Measurements from ENCODE around the gene KPNA3.
"Not testable (repeated sequence)": the region's sequence is repeated elsewhere in the genome, so short reads cannot be mapped to it uniquely, and the experiment has no call there.

KPNA3 gene

DNA sequence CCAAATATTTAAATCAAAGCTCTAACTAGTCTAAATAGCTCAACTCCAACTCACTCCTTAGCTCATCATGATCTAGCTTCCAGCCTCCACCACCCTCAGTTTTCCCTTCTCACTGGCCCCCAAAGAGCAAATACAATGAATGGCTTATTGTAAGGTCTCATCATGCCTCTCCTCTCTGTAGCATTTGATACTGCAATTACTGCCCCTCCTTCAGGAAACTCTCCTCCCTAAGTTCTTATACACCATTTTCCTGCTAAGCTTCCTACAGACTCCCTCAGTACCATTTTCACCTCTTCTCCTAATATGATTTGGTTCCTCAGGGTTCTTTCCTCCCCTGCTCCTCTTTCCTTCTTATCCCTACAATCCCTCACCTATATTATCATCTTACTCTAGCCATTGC lies 12.8 kb downstream of the KPNA3 start:
- Histone ChIP-seq H3K27ac (ENCODE audit: low read depth, low read length) (no peak overlapping the region), H3K4me3 (ENCODE audit: low read depth, low read length) (no peak overlapping the region), H3K27me3 (ENCODE audit: control insufficient read depth, insufficient read depth, low read length) (no peaks in the 10 kb centered on the region), H3K4me1 (ENCODE audit: control insufficient read depth, insufficient read depth, low read length) (peaks cover 8% of the 10 kb centered on the region), H3K9me3 (ENCODE audit: control insufficient read depth, insufficient read depth, low read length) (no peaks in the 10 kb centered on the region), H3K36me3 (ENCODE audit: control insufficient read depth, insufficient read depth, low read length) (no peaks in the 10 kb centered on the region), H3K9ac (ENCODE audit: low read depth, low read length) (no peak overlapping the region)

DNA sequence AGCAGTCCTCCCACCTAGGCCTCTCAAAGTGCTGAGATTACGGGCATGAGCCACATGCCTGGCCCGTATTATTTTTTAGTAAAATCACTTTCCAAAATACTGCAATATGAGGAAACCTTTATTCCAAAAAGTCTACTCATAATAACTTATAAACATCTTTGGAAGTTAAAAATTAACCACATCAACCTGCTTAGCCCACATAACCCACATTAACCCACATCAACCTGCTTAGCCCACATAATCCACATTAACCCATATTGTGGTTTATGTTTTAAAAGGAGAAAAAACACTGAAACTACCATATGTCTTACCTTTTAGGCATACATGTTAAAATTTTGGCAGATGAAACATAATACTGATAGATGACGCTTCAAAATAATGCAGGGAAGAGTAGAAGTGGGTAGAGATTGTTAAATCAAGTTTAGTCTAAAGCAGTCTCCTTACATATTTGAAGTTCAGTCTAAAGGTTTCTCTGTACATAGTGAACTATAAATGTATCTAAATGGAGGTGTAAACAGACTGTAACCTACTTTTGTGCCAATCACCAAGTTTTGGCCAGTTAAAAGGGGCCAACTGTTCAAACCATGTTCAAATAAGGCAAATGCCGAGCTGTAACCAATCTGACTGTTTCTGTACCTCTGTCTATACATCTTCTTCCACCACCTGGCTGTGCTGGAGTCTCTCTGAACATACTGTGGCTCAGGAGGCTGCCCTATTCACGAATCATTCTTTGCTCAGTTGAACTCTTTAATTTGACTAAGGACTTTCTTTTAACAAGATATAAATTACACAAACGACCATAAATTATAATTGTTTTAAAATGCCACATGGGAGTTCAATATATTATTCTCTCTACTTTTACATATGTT lies 14.5 kb downstream of the KPNA3 start:
- no peak overlapping the region for H3K9ac ChIP-seq (ENCODE audit: low read depth, low read length)
- no peaks in the 10 kb centered on the region for H3K27me3 ChIP-seq (ENCODE audit: control insufficient read depth, insufficient read depth, low read length)
- peaks cover 7% of the 10 kb centered on the region for H3K4me1 ChIP-seq (ENCODE audit: control insufficient read depth, insufficient read depth, low read length)
- H3K4me3 ChIP-seq (ENCODE audit: low read depth, low read length), result no peak overlapping the region
- no peaks in the 10 kb centered on the region for H3K9me3 ChIP-seq (ENCODE audit: control insufficient read depth, insufficient read depth, low read length)
- H3K36me3 ChIP-seq (ENCODE audit: control insufficient read depth, insufficient read depth, low read length), result no peaks in the 10 kb centered on the region
- no peak overlapping the region for H3K27ac ChIP-seq (ENCODE audit: low read depth, low read length)

DNA sequence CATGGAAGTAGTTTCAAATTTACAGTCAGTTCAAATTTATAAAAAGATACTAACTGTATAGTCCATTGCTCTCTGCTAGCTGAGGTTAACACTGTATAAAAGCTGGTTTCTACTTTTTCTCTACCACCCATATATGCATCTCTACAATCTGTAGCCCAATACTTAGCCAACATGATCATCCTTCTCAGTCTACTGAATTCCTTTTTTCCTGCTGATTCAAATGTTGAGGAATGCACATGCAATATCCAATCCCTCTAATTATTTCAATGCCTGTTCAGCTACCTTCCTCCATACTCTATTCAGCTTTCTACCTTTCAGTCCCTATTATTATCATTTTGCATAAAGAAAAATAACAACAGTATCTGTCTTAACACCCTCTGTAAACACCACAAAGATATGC lies 15.6 kb downstream of the KPNA3 start:
- Histone ChIP-seq H3K9me3 (ENCODE audit: control insufficient read depth, insufficient read depth, low read length) (no peaks in the 10 kb centered on the region), H3K4me3 (ENCODE audit: low read depth, low read length) (no peak overlapping the region), H3K9ac (ENCODE audit: low read depth, low read length) (no peak overlapping the region), H3K27ac (ENCODE audit: low read depth, low read length) (no peak overlapping the region), H3K27me3 (ENCODE audit: control insufficient read depth, insufficient read depth, low read length) (no peaks in the 10 kb centered on the region), H3K36me3 (ENCODE audit: control insufficient read depth, insufficient read depth, low read length) (no peaks in the 10 kb centered on the region), H3K4me1 (ENCODE audit: control insufficient read depth, insufficient read depth, low read length) (peaks cover 5% of the 10 kb centered on the region)

DNA sequence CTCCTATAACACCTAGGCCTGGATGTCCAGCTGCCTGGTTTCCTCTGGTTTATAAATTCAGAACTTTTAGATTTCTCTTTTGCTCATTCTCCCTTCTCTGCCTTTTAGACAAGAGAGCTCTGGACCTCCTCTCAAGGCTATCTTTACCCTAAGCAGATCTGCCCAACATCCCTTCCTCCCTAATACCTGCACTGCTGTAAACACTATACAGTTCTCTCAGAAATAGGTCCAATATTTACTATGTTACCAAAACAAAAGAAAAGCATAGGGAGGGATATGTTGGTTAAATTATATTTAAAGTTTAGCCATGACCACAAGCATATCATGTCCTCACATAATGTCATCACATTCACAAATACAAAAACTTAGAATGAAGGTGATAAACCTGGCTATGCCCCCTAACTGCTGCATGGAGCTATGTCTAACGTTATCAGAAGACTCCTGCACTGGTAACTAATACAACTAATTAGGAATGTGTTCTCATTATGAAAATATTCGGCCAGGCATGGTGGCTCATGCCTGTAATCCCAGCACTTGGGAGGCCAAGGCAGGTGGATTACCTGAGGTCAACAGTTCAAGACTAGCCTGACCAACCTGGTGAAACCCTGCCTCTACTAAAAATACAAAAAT lies 18.0 kb downstream of the KPNA3 start:
- Histone ChIP-seq H3K9me3 (ENCODE audit: control insufficient read depth, insufficient read depth, low read length) (no peaks in the 10 kb centered on the region), H3K27ac (ENCODE audit: low read depth, low read length) (no peak overlapping the region), H3K9ac (ENCODE audit: low read depth, low read length) (no peak overlapping the region), H3K4me3 (ENCODE audit: low read depth, low read length) (no peak overlapping the region), H3K27me3 (ENCODE audit: control insufficient read depth, insufficient read depth, low read length) (no peaks in the 10 kb centered on the region), H3K36me3 (ENCODE audit: control insufficient read depth, insufficient read depth, low read length) (no peaks in the 10 kb centered on the region), H3K4me1 (ENCODE audit: control insufficient read depth, insufficient read depth, low read length) (peaks cover 5% of the 10 kb centered on the region)

DNA sequence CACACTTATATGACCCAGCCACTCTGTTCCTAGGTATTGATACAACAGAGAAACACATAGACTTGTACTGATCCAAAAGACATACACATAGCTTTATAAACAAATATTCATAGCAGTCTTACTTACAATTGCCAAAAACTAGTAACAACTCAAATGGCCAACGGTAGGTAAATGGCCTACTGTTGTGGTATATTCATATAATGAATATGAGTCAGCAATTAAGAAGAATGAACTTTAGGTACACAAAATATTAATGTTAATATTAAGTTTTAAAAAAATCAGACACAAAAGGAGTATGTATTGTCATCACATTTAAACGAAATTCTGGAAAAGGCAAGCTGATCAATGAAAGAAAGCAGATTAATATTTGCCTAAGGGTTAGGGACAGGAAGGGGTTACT lies 19.7 kb downstream of the KPNA3 start:
- Histone ChIP-seq H3K27me3 (ENCODE audit: control insufficient read depth, insufficient read depth, low read length) (no peaks in the 10 kb centered on the region), H3K4me3 (ENCODE audit: low read depth, low read length) (no peak overlapping the region), H3K4me1 (ENCODE audit: control insufficient read depth, insufficient read depth, low read length) (peaks cover 5% of the 10 kb centered on the region), H3K9me3 (ENCODE audit: control insufficient read depth, insufficient read depth, low read length) (no peaks in the 10 kb centered on the region), H3K9ac (ENCODE audit: low read depth, low read length) (no peak overlapping the region), H3K27ac (ENCODE audit: low read depth, low read length) (no peak overlapping the region), H3K36me3 (ENCODE audit: control insufficient read depth, insufficient read depth, low read length) (no peaks in the 10 kb centered on the region)

DNA sequence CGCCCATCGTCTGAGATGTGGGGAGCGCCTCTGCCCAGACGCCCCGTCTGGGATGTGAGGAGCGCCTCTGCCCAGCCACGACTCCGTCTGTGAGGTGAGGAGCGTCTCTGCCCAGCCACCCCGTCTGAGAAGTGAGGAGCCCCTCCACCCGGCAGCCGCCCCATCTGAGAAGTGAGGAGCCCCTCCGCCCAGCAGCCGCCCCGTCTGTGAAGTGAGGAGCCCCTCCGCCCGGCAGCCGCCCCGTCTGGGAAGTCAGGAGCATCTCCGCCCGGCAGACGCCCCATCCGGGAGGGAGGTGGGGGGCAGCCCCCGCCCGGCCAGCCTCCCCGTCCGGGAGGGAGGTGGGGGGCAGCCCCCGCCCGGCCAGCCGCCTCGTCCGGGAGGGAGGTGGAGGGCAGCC lies 30.7 kb downstream of the KPNA3 start:
- H3K9me3 ChIP-seq (ENCODE audit: control insufficient read depth, insufficient read depth, low read length), result peaks cover 21% of the 10 kb centered on the region
- H3K36me3 ChIP-seq (ENCODE audit: control insufficient read depth, insufficient read depth, low read length); H3K4me3 ChIP-seq (ENCODE audit: low read depth, low read length); H3K27me3 ChIP-seq (ENCODE audit: control insufficient read depth, insufficient read depth, low read length); H3K27ac ChIP-seq (ENCODE audit: low read depth, low read length); H3K9ac ChIP-seq (ENCODE audit: low read depth, low read length); H3K4me1 ChIP-seq (ENCODE audit: control insufficient read depth, insufficient read depth, low read length): not testable (repeated sequence)

DNA sequence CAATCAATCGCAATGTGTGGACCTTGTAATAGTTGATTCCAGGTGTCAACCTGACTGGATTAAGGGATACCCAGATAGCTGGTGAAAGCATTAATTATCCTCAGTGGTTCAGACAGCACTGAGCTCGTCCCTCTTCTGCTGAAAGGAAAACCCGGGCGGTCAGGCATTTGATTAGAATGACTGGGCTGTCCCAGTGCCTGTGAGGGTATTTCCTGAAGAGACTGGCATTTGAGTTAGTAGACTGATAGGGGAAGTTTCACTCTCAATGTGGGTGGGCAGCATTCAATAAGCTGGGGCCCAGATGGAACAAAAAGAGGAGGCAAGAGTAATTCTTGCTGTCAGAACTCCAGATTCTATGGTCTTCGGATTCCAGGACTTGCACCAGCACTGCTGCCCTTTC lies 31.9 kb downstream of the KPNA3 start:
- H3K9me3 ChIP-seq (ENCODE audit: control insufficient read depth, insufficient read depth, low read length), result peaks cover 21% of the 10 kb centered on the region

DNA sequence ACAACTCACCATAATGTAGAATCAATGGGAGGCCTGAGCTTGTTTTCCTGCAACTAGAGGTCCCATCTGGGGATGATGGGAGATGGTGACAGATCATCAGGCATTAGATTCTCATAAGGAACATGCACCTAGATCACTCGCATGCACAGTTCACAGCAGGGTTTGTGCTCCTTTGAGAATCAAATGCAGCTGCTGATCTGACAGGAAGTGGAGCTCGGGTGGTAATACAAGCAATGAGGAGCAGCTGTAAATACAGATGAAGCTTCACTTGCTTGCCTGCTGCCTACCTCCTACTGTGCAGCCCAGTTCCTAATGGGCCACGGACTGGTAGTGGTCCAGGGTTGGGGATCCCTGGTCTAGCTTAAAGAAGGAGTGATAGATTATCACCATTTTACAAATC lies 33.0 kb downstream of the KPNA3 start:
- Histone ChIP-seq H3K9me3 (ENCODE audit: control insufficient read depth, insufficient read depth, low read length) (peaks cover 21% of the 10 kb centered on the region), H3K4me1 (ENCODE audit: control insufficient read depth, insufficient read depth, low read length) (no peaks in the 10 kb centered on the region), H3K4me3 (ENCODE audit: low read depth, low read length) (no peak overlapping the region), H3K27ac (ENCODE audit: low read depth, low read length) (no peak overlapping the region), H3K27me3 (ENCODE audit: control insufficient read depth, insufficient read depth, low read length) (no peaks in the 10 kb centered on the region), H3K9ac (ENCODE audit: low read depth, low read length) (no peak overlapping the region), H3K36me3 (ENCODE audit: control insufficient read depth, insufficient read depth, low read length) (0 out of 2 replicates have a peak, but pooled peaks cover 9% of the 10 kb centered on the region)

More for the DNA sequence above, 31.9 kb downstream of the KPNA3 start:
- no peak overlapping the region for H3K9ac ChIP-seq (ENCODE audit: low read depth, low read length)
- no peak overlapping the region for H3K27ac ChIP-seq (ENCODE audit: low read depth, low read length)
- H3K27me3 ChIP-seq (ENCODE audit: control insufficient read depth, insufficient read depth, low read length), result no peaks in the 10 kb centered on the region
- H3K4me3 ChIP-seq (ENCODE audit: low read depth, low read length), result no peak overlapping the region
- H3K4me1 ChIP-seq (ENCODE audit: control insufficient read depth, insufficient read depth, low read length), result no peaks in the 10 kb centered on the region
- H3K36me3 ChIP-seq (ENCODE audit: control insufficient read depth, insufficient read depth, low read length), result 0 out of 2 replicates have a peak, but pooled peaks cover 9% of the 10 kb centered on the region

DNA sequence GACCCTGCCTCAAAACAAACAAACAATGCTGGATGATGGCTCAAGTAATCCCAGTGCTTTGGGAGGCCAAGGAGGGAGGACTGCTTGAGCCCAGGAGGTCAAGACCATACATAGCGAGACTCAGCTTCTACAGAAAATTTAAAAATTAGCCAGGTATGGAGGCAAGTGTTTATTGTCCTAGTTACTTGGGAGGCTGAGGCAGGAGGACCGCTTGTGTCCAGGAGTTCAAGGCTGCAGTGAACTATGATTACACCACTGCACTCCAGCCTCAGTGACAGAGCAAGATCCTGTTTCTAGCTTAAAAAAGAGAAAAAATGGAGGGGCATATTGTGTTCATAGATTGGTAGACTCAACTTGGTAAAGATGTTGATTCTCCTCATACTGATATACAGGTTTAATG lies 36.2 kb downstream of the KPNA3 start:
- H3K4me3 ChIP-seq (ENCODE audit: low read depth, low read length), result no peak overlapping the region
- H3K4me1 ChIP-seq (ENCODE audit: control insufficient read depth, insufficient read depth, low read length), result peaks cover 3% of the 10 kb centered on the region; the same call in 1 of the 2 replicates
- H3K36me3 ChIP-seq (ENCODE audit: control insufficient read depth, insufficient read depth, low read length), result 0 out of 2 replicates have a peak, but pooled peaks cover 9% of the 10 kb centered on the region
- H3K9ac ChIP-seq (ENCODE audit: low read depth, low read length), result no peak overlapping the region
- no peak overlapping the region for H3K27ac ChIP-seq (ENCODE audit: low read depth, low read length)
- no peaks in the 10 kb centered on the region for H3K27me3 ChIP-seq (ENCODE audit: control insufficient read depth, insufficient read depth, low read length)
- H3K9me3 ChIP-seq (ENCODE audit: control insufficient read depth, insufficient read depth, low read length), result peaks cover 21% of the 10 kb centered on the region

DNA sequence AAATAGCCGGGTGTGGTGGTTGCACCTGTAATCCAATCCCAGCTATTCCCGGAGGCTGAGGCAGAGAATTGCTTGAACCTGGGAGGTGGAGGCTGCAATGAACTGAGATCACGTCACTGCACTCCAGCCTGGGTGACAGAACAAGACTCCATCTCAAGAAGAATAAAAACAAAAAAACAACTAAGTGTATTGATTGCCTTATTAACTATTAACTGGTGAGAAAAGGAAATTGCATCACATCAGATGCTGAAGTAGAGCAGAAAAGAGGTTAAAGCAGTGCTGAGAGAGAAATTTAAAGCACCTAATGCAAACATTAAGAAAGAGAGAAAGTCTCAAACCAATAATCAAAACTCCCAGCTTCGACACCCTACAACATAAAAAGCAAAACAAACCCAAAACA lies 38.3 kb downstream of the KPNA3 start:
- no peaks in the 10 kb centered on the region for H3K27me3 ChIP-seq (ENCODE audit: control insufficient read depth, insufficient read depth, low read length)
- H3K36me3 ChIP-seq (ENCODE audit: control insufficient read depth, insufficient read depth, low read length), result no peaks in the 10 kb centered on the region
- peaks cover 3% of the 10 kb centered on the region; the same call in 1 of the 2 replicates for H3K4me1 ChIP-seq (ENCODE audit: control insufficient read depth, insufficient read depth, low read length)
- no peak overlapping the region for H3K4me3 ChIP-seq (ENCODE audit: low read depth, low read length)
- H3K27ac ChIP-seq (ENCODE audit: low read depth, low read length), result no peak overlapping the region
- no peak overlapping the region for H3K9ac ChIP-seq (ENCODE audit: low read depth, low read length)
- H3K9me3 ChIP-seq (ENCODE audit: control insufficient read depth, insufficient read depth, low read length), result peaks cover 3% of the 10 kb centered on the region; the same call in 1 of the 2 replicates

DNA sequence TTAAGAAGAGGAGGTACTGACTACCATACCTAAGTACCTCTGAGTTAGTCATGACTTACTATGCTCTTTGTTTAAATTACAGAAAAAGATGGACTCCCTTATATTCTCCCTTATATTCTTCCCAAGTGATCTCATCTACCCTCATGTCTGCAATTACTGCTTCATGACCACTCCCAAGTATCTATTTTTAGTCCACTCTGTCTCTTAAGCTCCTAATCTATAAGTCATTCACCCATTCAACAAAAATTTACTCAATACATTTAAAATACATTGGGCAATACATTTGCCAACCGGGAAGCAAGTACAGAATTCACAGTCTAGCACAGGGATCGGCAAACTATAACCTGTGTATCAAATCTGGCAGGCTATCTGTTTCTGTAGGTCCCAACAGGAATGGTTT lies 42.6 kb downstream of the KPNA3 start:
- H3K9me3 ChIP-seq (ENCODE audit: control insufficient read depth, insufficient read depth, low read length), result no peaks in the 10 kb centered on the region
- peaks cover 3% of the 10 kb centered on the region; the same call in 1 of the 2 replicates for H3K4me1 ChIP-seq (ENCODE audit: control insufficient read depth, insufficient read depth, low read length)
- H3K36me3 ChIP-seq (ENCODE audit: control insufficient read depth, insufficient read depth, low read length), result peaks cover 16% of the 10 kb centered on the region
- H3K27me3 ChIP-seq (ENCODE audit: control insufficient read depth, insufficient read depth, low read length), result no peaks in the 10 kb centered on the region
- no peak overlapping the region for H3K9ac ChIP-seq (ENCODE audit: low read depth, low read length)
- H3K4me3 ChIP-seq (ENCODE audit: low read depth, low read length), result no peak overlapping the region
- H3K27ac ChIP-seq (ENCODE audit: low read depth, low read length), result no peak overlapping the region

Data from HUES48 (cell line).